ENCODE results near the gene IL19. TPM values are rescaled to one million over a fixed set of nuclear protein-coding genes. Genes with fewer than 3 reads are reported as not detected.

IL19 gene
- total and polyA plus RNA-seq, 8 donors: not detected

DNA sequence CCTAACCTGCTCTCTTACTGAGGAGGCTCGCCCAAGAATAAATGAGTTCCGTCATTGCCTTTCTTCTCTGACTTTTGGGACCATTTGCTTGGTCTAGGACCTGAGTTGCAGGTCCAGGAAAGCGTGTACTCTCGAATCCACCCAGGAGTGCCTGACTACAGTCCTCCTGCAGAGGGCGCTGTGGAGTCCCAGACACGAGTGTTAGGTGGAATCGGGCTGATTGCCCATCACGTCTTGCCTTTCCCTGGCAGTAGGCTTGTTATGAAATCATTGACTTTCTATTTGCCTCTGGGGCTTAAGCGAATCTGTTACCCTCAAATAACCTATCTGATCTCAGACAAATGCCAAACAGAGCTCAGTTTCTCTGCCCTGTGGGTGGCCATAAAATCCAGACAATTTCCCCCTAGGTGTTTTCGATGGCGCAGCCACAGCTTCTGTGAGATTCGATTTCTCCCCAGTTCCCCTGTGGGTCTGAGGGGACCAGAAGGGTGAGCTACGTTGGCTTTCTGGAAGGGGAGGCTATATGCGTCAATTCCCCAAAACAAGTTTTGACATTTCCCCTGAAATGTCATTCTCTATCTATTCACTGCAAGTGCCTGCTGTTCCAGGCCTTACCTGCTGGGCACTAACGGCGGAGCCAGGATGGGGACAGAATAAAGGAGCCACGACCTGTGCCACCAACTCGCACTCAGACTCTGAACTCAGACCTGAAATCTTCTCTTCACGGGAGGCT is 94.5 kb downstream of the IL19 start, which contains the start of gene IL20:
TSS of gene IL20 (plus strand) at position 685 of the 733 bp plus-strand sequence. CDS start 230 bp downstream, outside the sequence.
- no peak within 1 kb of the TSS for H3K4me3 ChIP-seq
- H3K36me3 ChIP-seq: no peaks in the 10 kb centered on the region
- TF ChIP-seq, protein P1, sequence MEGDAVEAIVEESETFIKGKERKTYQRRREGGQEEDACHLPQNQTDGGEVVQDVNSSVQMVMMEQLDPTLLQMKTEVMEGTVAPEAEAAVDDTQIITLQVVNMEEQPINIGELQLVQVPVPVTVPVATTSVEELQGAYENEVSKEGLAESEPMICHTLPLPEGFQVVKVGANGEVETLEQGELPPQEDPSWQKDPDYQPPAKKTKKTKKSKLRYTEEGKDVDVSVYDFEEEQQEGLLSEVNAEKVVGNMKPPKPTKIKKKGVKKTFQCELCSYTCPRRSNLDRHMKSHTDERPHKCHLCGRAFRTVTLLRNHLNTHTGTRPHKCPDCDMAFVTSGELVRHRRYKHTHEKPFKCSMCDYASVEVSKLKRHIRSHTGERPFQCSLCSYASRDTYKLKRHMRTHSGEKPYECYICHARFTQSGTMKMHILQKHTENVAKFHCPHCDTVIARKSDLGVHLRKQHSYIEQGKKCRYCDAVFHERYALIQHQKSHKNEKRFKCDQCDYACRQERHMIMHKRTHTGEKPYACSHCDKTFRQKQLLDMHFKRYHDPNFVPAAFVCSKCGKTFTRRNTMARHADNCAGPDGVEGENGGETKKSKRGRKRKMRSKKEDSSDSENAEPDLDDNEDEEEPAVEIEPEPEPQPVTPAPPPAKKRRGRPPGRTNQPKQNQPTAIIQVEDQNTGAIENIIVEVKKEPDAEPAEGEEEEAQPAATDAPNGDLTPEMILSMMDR (IDR thresholded peaks at IDR 0.05): peak; percentile 85 to 94 (median 88)
- H3K4me1 ChIP-seq: peaks cover 0 to 3% (median 0%) of the 10 kb centered on the region in 3 donors
- WGBS, 2 donors: 49 to 50% methylated on average over 19 of the region's 19 CpGs
- DNase-seq (peak; percentile 88 to 99 (median 95)), ATAC-seq (peak; percentile 98 to 100 (median 99)), FAIRE-seq (no peak)
- H3K27me3 ChIP-seq: no peaks in the 10 kb centered on the region
- intact Hi-C loops (cut with DNase I): no loop called here
- H3K27ac ChIP-seq: no peak within 1 kb of the TSS
- H3K9me3 ChIP-seq: no peaks in the 10 kb centered on the region

DNA sequence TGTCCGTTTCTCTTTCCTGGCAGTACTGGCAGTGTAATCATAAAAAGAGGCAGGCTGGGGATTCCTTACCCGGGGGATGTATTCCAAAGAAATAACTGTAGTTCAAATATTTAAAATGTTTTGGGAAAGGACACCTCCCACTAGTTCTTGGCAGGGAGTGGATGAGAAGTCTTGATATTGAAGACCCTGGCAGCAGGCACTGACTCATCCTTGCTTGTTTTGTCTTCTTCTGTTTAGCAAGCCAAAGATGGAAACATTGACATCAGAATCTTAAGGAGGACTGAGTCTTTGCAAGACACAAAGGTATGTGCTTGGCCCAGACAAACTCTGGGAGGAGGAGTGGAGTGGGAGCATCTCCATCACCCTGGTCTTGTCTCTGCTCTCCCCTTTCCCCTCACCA is 95.5 kb downstream of the IL19 start:
- H3K27me3 ChIP-seq: no peaks in the 10 kb centered on the region
- H3K36me3 ChIP-seq: no peaks in the 10 kb centered on the region
- WGBS, 2 donors: 64 to 84% methylated on average over 2 of the region's 2 CpGs
- H3K4me3 ChIP-seq: no peak overlapping the region
- intact Hi-C loops (cut with DNase I): no loop called here
- FAIRE-seq (no peak), DNase-seq (no peak), ATAC-seq (no peak)
- no peaks in the 10 kb centered on the region for H3K9me3 ChIP-seq
- no peak overlapping the region for H3K27ac ChIP-seq
- TF ChIP-seq, protein P1 (IDR thresholded peaks at IDR 0.05): no peak
- peaks cover 0 to 3% (median 0%) of the 10 kb centered on the region in 3 donors for H3K4me1 ChIP-seq

- Histone ChIP-seq H3K27ac (no peak overlapping the region), H3K9me3 (no peaks in the 10 kb centered on the region), H3K4me1 (peaks cover 0 to 3% (median 0%) of the 10 kb centered on the region in 3 donors), H3K4me3 (no peak overlapping the region), H3K36me3 (no peaks in the 10 kb centered on the region), H3K27me3 (no peaks in the 10 kb centered on the region)
- intact Hi-C loops (cut with DNase I): no loop called here
- TF ChIP-seq, protein P1 (IDR thresholded peaks at IDR 0.05): no peak
- no peak for DNase-seq
- FAIRE-seq: no peak
- ATAC-seq: no peak
- WGBS, 2 donors: 84 to 100% methylated on average over 1 of the region's 1 CpG
Measured at GRCh38 chr1:206867239-206867638, 96.7 kb downstream of the IL19 start.

GRCh38 chr1:206867716-206868115 is 97.1 kb downstream of the IL19 start:
- H3K4me3 ChIP-seq: no peak overlapping the region
- no peak for DNase-seq
- no peak for ATAC-seq
- H3K9me3 ChIP-seq: no peaks in the 10 kb centered on the region
- no peaks in the 10 kb centered on the region for H3K36me3 ChIP-seq
- no peak for FAIRE-seq
- no peak overlapping the region for H3K27ac ChIP-seq
- H3K27me3 ChIP-seq: no peaks in the 10 kb centered on the region
- H3K4me1 ChIP-seq: peaks cover 0 to 3% (median 0%) of the 10 kb centered on the region in 3 donors
- TF ChIP-seq, protein P1 (IDR thresholded peaks at IDR 0.05): no peak
- intact Hi-C loops (cut with DNase I): no loop called here

DNA sequence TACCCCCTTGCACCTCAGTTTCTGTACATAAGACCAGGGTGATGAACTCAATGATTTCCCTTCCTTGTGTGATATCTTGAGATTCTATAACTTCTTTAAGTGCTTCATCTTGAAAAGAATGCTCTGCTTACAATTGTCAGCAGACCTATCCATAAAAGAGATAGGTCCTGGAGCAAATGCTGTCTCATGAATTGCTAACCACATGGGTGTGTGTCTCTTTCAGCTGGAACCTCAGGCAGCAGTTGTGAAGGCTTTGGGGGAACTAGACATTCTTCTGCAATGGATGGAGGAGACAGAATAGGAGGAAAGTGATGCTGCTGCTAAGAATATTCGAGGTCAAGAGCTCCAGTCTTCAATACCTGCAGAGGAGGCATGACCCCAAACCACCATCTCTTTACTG is 97.7 kb downstream of the IL19 start:
- TF ChIP-seq, protein P1 (IDR thresholded peaks at IDR 0.05): no peak
- H3K36me3 ChIP-seq: no peaks in the 10 kb centered on the region
- intact Hi-C loops (cut with DNase I): no loop called here
- WGBS, 2 donors: 24 to 37% methylated on average over 1 of the region's 1 CpG
- no peak for FAIRE-seq
- H3K27me3 ChIP-seq: no peaks in the 10 kb centered on the region
- ATAC-seq: no peak
- no peak overlapping the region for H3K4me3 ChIP-seq
- no peak for DNase-seq
- no peak overlapping the region for H3K27ac ChIP-seq
- H3K4me1 ChIP-seq: peaks cover 0 to 3% (median 0%) of the 10 kb centered on the region in 3 donors
- H3K9me3 ChIP-seq: no peaks in the 10 kb centered on the region

Data from pancreas (tissue), 10 donors.